LNCaP clone FGC (cell line): Measurements from ENCODE around the gene RIIAD1.
"Not testable (repeated sequence)": the region's sequence is repeated elsewhere in the genome, so short reads cannot be mapped to it uniquely, and the experiment has no call there.

Experiments
- DNase-seq: peaks from one replicate; pipeline ENCODE4 v3.0.0-alpha.2; 2011; ENCODE audit warnings: low read depth
- H3K4me3 ChIP-seq: 2 replicates; pipeline ENCODE4 v1.5.1; 2011; ENCODE audit warnings: mild to moderate bottlenecking, low read depth, low read length, control low read depth
- CTCF ChIP-seq: IDR thresholded peaks from 2 replicates; pipeline ENCODE4 v1.5.1; 2012; ENCODE audit warnings: mild to moderate bottlenecking; ENCODE audit not compliant: control insufficient read depth, insufficient read depth; ENCODE audit errors: extremely low read depth

RIIAD1 gene

GRCh38 chr1:151721788-151722510, 627 bp downstream of the RIIAD1 start:
- no peak for TF ChIP-seq CTCF
- no peak overlapping the region for H3K4me3 ChIP-seq
- no peak for DNase-seq

- TF ChIP-seq CTCF: no peak
- no peak for DNase-seq
- H3K4me3 ChIP-seq: no peak overlapping the region
These were observed 2.5 kb downstream of the RIIAD1 start for GRCh38 chr1:151723726-151724370.

- no peak for TF ChIP-seq CTCF
- DNase-seq: no peak
- H3K4me3 ChIP-seq: no peak overlapping the region
These were observed 7.1 kb downstream of the RIIAD1 start for GRCh38 chr1:151728151-151729054.

GRCh38 chr1:151729157-151729965, 8.0 kb downstream of the RIIAD1 start:
- no peak overlapping the region for H3K4me3 ChIP-seq
- TF ChIP-seq CTCF: no peak
- DNase-seq: no peak

GRCh38 chr1:151729966-151730291, 8.6 kb downstream of the RIIAD1 start:
- DNase-seq: no peak
- TF ChIP-seq CTCF: no peak
- H3K4me3 ChIP-seq: no peak overlapping the region

- DNase-seq: peak; percentile 73
- H3K4me3 ChIP-seq: no peak overlapping the region
- TF ChIP-seq CTCF: no peak
These were observed 11.8 kb downstream of the RIIAD1 start for GRCh38 chr1:151733126-151733525.

GRCh38 chr1:151733995-151734394, 12.7 kb downstream of the RIIAD1 start:
- not testable (repeated sequence) for DNase-seq, H3K4me3 ChIP-seq
